ENCODE measurements around the gene RNF5.
"Not testable (repeated sequence)": the region's sequence is repeated elsewhere in the genome, so short reads cannot be mapped to it uniquely, and the experiment has no call there.

The RNF5 gene

DNA sequence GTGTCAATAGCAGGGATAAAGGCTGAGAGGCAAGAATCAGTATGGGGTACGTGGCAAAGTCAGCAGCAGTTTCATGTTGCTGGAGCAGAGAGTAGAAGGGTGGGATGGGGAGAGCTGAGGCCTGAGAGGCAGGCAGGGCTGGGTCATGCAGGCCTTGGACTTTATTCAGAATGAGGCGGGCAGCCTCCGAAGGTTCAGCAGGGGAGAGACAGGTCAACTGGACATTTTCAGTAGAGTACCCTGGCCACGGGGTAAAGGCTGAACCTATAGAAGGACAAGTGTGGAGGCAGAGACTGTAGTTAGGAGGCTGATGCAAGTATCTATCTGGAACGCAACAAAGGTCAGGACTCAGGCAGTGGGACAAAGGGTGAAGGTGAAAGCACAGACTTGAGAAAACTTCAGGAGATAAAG lies 32.0 kb downstream of the RNF5 start:
- no peak for DNase-seq (ENCODE audit: low spot score)

GRCh38 chr6:32211432-32211831 lies 33.2 kb downstream of the RNF5 start:
- not testable (repeated sequence) for DNase-seq (ENCODE audit: low spot score)

GRCh38 chr6:32212076-32212760 lies 34.0 kb downstream of the RNF5 start:
- DNase-seq (ENCODE audit: low spot score) = no peak

DNA sequence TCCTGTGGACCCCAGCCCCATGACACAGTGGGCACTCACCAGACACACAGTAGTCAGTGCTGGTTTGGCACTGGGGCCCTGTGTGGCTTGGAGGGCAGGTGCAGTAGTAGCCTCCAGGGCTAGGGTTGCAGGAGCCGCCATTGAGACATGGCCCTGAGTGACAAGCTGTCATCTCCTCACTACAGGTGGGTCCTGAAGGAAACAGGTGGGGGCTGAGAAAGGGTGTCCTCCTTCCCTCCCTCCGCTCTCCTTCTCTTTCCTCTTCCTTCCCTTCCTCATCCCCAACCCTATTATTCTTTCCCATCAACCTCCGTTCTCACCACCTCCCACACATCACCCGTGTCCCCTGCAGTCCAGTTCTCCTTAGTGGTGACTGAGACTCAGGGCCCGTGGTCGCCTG lies 35.4 kb downstream of the RNF5 start:
- no peak for DNase-seq (ENCODE audit: low spot score)

- DNase-seq (ENCODE audit: low spot score) = no peak
These were observed 35.9 kb downstream of the RNF5 start for GRCh38 chr6:32214126-32214525.

DNA sequence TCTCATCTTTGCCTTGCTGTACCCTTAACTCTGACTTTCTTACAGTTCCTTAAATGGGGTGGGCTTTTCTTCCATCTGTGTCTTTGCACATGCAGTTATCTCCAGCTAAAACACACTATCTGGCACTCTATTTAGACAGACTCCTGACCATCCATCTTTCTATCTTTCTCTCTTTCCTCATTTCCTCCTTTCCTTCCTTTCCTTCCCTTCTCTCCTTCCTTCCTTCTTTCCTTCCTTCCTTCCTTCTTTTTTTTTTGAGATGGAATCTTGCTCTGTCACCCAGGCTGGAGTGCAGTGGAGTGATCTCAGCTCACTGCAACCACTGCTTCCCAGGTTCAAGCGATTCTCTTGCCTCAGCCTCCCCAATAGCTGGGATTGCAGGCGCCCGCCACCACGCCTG lies 37.4 kb downstream of the RNF5 start:
- no peak for DNase-seq (ENCODE audit: low spot score)

DNA sequence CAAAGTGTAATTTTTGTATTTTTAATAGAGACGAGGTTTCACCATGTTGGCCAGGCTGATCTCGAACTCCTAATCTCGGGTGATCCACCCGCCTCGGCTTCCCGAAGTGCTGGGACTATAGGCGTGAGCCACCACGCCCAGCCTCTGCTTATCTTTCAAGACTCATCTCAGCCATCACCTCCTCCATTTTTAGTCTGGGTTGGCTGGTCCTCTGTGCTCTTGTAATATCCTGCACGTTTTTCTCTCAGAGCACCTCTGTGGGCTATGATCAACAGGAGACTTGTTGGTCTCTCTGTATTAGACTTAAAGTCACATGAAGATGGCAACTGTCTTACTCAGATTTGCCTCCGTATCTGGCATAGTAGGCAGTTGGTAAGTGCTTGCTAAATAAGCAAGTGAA lies 38.1 kb downstream of the RNF5 start:
- no peak for DNase-seq (ENCODE audit: low spot score)

DNA sequence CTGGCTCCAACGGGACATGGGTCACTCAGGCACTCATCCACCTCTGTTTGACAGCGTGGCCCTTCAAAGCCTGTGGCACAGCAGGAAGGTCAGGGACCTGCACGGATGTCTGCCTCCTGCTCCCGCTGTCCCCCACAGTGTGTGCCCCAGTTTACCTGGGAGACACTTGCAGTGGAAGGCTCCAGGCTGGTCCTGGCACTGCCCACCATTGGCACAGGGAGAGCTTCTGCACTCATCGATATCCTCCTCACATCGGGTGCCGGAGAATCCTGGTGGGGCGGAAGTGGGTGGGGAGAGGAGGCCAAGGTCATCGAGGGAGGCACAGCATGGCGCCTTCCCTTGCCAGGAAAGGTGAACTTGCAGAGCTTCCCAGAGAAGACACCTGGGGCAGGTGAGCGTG lies 38.8 kb downstream of the RNF5 start:
- no peak for DNase-seq (ENCODE audit: low spot score)

GRCh38 chr6:32218167-32218566 lies 40.0 kb downstream of the RNF5 start:
- no peak for DNase-seq (ENCODE audit: low spot score)

- no peak for DNase-seq (ENCODE audit: low spot score)
These were observed 41.8 kb downstream of the RNF5 start for GRCh38 chr6:32220021-32220420.

GRCh38 chr6:32222333-32223230 lies 44.4 kb downstream of the RNF5 start:
- no peak for DNase-seq (ENCODE audit: low spot score)

- DNase-seq (ENCODE audit: low spot score) = no peak
These were observed 45.3 kb downstream of the RNF5 start, which contains the start of gene NOTCH4 for GRCh38 chr6:32223258-32224235. NOTCH4 (minus strand) TSS chr6:32224067; CDS start chr6:32223928, 139 bp downstream.

- no peak for DNase-seq (ENCODE audit: low spot score)
These were observed 46.5 kb downstream of the RNF5 start for GRCh38 chr6:32224696-32225095.

DNA sequence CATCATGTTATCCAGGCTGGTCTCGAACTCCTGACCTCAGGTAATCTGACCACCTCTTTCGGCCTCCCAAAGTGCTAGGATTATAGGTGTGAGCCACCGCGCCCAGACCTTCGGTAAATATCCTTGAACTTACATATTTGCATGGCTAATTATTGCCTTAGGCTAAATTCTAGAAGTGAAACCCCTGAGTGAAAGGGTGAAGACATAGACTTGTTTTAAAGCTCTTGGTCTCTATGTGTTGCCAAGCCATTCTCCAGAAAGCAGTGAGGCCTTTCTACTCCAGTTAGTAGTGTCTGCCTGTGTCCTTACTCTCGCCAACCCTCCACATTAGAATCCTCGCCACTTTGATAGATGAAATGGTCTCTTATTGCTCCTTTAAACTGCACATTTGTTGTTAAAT lies 48.2 kb downstream of the RNF5 start:
- DNase-seq (ENCODE audit: low spot score) = no peak

Data from HuH-7.5 (cell line).